Mammary epithelial cell (primary cell): ENCODE results near the gene SMARCD3.

ENCODE experiments used
- CTCF ChIP-seq, 2 donors: IDR thresholded peaks in 1 of 2; conservative IDR thresholded peaks in 1 of 2; 2 replicates each; pipeline ENCODE4 v1.5.1; 2011 to 2012; ENCODE audit warnings: inconsistent platforms in 2 of 2, low read length in 2 of 2, mild to moderate bottlenecking in 2 of 2, control low read depth in 1 of 2, low read depth in 1 of 2; ENCODE audit not compliant: insufficient read depth in 1 of 2; ENCODE audit errors: extremely low read depth in 1 of 2
- EZH2 ChIP-seq: IDR thresholded peaks from 2 replicates; pipeline ENCODE4 v1.6.1; 2012; ENCODE audit warnings: low read length, inconsistent platforms, borderline replicate concordance

GRCh38 chr7:151241755-151242096 is 6.8 kb downstream of the SMARCD3 start:
- no peak for TF ChIP-seq CTCF (conservative IDR thresholded peaks at IDR 0.05 in 1 of 2, IDR thresholded peaks at IDR 0.05 in 1 of 2; ENCODE audit: extremely low read depth in 1 of 2, insufficient read depth in 1 of 2, low read depth in 1 of 2, low read length in 2 of 2)
- no peak for TF ChIP-seq EZH2
